Measurements from ENCODE around the gene ZYX.
"Not testable (repeated sequence)": the region's sequence is repeated elsewhere in the genome, so short reads cannot be mapped to it uniquely, and the experiment has no call there.

The ZYX gene

DNA sequence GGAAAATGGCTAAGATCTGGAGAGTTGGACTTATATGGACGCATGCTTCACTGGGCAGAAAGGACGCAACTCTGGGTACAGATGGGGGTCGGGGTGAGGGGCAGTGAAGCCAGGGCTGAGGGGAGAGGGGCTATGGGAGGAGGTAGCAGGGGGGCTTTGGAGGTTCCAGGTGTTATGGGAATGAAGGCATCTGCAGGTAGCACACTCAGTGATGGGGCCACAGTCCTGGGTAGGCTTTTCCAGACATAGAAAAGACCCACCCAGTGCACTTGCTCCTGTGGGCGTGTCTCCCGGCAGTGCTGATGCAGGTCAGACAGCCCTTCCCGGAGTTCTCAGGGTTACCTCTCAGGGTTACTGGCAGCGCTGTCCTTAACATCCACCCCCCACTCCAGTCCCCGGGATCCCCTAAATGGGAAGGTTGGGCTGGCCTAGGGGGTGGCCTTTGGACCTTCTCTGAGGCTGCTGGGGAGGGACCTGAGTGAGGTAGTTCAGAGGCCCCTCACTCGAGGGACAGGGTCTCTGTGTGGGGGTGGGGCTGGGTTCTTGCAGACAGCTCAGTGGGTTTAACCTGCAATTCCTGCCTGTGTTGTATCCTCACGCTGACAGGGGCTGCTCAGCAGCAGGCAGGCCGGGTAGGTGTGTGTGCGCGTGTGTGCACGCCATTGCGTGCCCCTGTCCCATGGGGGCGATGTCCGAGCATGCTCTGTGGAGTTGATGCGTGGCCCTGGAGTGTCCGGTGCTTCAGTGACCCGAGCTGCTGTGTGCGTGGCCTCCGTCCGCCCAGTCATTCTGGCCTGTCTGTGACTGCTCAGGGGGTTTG, 6.2 kb downstream of the ZYX start:
- no peak for DNase-seq

DNA sequence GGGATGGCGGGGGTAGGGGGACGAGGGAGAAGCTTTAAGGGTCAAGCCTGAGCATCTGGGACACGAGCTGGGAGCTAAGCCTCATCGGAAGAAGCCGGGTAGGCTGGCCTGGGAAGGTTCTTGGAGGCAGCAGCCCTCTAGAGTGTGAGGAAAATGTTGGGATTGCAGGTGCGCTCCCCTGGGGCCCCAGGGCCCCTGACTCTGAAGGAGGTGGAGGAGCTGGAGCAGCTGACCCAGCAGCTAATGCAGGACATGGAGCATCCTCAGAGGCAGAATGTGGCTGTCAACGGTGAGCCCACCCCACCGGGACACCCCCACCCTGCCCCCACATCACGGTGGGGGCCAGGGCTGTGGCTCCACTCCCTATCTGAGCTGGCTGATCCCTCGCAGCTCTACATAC, 6.9 kb downstream of the ZYX start:
- DNase-seq: no peak

- DNase-seq: no peak
Observed at GRCh38 chr7:143388491-143389101, 7.5 kb downstream of the ZYX start.

DNA sequence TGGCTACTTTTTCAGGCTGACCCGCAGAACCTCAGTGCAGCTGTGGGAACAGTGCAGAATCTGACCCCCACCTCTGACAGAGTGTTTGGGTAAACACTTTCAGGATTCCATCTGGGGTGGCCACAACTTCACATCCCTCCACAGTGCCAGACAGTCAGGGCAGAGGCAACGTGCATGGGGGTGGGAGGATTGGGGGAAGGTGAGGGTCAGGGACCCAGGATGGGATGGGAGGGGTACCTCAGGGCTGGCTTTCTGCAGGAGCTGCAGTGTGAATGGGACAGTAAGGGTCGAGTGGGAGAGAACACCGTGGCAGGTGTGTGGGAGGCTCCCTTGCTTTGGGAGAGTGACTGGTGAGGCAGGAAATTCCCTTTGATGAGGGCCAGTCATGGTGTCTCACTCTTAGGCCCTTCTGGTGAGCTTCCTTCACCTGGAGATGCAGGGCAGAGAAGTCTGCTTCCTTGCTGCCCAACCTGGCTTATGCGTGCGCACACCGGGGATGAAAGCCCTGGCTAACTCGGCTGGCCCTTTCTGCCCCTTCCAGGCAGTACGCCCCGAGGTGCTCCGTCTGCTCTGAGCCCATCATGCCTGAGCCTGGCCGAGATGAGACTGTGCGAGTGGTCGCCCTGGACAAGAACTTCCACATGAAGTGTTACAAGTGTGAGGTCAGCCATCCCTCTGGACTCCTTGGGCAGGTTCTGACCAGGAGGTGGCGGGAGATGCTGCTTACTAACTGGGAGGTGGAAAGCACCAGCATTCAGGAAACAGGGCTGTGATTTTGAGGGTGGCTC, 8.4 kb downstream of the ZYX start:
- DNase-seq: no peak

- no peak for DNase-seq
Observed at GRCh38 chr7:143390104-143390772, 9.1 kb downstream of the ZYX start.

GRCh38 chr7:143390773-143391317, 9.7 kb downstream of the ZYX start:
- DNase-seq: no peak

- DNase-seq: peak; percentile 74
Observed at GRCh38 chr7:143391462-143392404, 10.6 kb downstream of the ZYX start.

GRCh38 chr7:143392427-143392826, 11.3 kb downstream of the ZYX start:
- not testable (repeated sequence) for DNase-seq

DNA sequence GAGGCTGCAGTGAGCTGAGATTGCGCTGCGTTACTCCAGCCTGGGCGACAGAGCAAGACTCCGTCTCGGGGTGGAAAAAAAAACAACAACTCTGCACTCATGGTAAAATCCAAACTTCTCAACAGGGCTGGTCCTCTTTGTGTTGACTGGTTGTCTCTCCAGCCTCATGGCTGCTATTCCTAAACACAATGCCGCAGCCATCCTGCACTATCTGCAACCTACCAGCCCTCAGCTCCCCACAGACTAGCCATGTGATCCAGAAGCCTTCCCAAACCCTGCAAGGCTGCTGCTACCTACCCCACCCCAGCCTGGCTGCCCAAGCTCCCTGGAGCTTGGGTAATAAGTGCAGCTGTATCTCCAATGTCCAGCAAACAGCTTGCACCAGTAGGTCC, 11.7 kb downstream of the ZYX start:
- DNase-seq: no peak

DNA sequence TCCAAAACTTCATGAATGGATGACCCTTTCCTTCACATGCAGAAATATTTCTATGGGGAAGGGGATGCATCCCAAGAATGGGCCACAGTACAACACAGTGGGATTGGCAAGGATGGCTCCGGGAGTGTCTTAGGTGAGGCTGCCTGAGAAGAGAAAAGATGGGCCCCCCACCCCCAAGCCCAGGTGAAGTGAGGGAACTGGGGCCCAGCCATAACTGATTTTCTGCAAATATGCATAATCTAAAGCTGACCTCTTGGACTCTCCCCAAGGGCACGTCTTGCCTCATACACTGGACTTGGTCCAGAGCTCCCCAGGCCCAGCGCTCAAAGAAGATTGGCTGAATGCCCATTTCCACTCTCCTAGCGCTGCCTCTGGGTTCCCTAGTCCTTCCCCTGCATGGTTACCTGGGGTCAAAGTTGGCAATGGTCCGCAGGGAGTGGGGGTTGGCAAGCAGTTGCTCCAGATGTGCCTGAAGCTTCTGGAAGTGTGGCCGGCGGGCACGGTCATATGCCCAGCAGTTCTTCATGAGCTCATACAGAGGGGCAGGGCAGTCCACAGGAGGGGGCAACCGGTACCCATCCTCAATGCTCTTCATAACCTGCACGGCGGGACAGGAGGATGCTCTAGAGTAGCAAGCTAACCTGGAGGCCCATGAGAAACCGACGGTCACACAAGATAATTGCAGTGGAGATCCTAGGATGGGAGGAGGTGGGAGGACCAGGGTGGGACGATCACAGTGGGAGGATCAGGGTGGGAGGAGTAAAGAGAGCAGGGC, 12.3 kb downstream of the ZYX start:
- peak; percentile 35 for DNase-seq

DNA sequence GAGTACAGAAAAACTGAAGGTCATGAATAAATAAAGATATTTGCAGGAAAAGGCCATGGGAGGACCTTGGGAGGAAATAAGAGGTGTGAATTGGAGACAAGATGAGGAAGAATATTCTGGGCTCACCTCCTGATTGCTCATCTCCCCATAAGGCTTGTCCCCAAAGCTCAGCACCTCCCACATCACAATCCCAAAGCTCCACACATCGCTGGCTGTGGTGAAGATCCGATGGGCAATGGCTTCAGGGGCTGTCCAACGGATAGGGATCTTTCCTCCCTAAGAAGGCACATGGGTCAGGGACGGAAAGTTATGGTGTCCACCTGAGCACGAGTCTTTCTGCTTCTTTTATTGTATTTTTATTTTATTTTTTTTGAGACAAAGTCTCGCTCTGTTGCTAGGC, 12.9 kb downstream of the ZYX start:
- no peak for DNase-seq

GRCh38 chr7:143394777-143395176, 13.6 kb downstream of the ZYX start:
- no peak for DNase-seq

- DNase-seq: peak; percentile 39
Observed at GRCh38 chr7:143395187-143396149, 14.3 kb downstream of the ZYX start.

DNA sequence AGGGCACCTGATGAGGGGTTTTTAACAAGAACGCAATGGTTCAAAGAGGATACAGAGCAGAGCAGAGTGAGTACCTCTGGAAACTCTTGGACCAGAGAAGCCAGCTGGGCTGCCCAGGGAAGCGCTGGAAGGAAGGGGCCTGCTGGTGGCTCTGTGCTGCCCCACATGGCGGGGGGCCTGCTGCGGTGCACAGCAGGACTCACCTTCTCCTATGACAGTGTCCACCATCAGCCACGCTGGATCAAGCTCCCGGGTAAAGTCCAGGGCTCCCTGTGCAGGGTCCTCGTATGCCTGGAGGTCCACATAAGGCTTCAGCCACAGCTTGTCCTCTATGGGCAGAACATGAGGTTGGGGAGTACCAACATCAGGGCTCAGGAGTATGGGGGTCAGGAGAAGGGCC, 15.0 kb downstream of the ZYX start:
- DNase-seq: no peak

DNA sequence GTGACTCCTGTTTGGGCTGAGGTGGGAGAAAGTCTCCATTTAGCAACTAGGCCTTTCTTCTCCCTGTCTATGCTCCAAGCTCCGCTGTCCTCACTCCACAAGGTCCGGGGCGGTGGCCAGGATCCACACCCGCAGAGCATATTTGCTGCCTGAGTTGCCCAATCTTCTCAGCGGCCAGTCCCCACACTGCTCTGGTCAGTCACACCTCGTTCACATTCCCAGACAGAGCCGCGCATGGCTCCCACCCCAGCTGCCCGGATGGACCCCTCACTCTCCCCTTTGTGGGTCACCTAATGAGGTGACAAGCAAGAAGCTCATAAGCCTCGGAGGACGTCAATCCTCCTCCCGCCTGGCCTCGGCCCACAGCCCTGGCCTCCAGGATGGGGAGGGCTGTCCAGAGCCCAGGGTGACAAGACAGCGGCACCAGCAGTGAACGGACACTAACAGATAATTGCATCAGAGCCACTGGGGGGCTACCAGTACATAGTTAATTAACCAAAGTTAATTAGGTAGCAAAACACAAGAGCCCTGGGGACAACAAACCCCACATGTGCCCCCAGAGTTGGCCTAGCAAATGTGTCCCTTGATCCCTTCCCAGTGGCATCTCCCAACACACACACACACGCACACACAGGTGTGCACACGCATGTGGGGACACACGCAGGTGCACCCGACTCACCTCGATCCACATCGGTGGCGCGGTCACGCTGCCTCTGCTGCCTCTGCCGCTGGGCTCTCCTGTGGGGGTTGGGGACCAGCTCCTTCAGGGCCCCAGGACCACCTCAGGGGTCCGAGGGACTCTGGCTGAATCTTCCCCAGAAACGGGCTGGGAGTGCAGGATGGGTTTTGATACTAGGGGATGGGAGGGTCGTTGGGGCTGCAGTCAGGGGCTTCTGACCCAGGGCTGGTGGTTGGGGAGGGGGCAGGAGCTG, 15.7 kb downstream of the ZYX start:
- DNase-seq: no peak

DNA sequence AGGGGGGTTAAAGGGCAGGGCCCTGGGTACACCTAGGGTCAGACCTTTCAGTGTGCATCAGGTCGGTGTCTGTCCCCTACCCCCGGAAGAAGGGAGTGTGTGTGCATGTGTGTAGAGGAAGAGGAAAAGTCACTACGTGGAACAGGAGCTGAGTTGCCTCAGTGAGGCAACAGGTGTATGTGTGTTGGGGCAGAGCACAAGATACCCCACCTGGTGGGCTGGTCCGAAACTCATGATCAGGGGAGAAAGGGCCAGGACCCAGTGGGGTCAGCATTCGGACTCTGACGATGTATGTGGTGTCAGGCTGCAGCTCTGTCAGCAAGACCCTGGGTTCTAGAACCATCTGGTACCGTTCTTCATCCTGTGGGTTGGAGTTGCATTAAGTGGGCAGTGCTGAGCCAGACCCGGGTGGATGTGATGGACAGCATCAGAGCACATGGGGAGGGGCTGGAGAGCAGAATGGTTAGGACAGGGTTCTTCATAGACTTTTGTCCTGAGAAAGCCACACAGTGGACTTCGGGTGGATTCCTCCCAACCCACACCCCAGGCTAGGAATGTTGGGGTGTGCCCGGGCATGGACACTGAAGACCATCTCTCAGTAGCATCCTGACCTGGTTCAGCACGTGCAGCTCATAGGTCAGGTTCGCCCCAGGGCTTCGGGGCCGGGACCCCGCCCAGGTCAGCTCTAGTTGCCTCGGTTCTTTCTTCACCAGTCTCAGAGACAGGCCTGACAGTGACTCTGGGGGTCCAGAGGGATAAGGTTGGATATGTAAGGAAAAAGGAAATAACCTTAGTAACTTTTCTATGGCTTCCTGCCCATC, 16.8 kb downstream of the ZYX start:
- no peak for DNase-seq

DNA sequence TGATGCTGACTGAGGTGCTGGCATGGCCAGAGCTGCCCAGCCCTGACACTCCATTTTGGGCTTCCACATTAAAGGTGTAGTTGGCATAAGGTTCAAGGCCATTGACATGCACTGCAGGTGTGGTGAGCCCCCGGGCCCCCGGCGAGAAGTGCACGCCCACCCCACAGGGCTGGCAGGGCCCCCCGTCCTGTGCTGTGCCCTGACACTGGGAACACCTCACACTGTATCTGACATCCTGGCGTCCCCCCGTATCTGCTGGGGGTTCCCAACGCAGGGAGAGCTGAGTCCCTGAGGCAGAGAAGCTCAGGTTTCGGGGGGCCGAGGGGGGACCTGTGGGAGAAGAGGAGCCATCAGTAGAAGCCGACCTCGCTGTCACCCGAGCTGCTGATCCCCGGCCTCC, 17.5 kb downstream of the ZYX start:
- DNase-seq: no peak
